ENCODE measurements around the gene ZNF467.

Gene ZNF467

GRCh38 chr7:149809215-149809614 lies 35.8 kb upstream of the ZNF467 start:
- DNase-seq (ENCODE audit: low read depth, low spot score): no peak
- no peak overlapping the region for H3K27ac ChIP-seq

- H3K27ac ChIP-seq: no peak overlapping the region
- DNase-seq (ENCODE audit: low read depth, low spot score): no peak
Measured at GRCh38 chr7:149808311-149808710, 34.9 kb upstream of the ZNF467 start.

DNA sequence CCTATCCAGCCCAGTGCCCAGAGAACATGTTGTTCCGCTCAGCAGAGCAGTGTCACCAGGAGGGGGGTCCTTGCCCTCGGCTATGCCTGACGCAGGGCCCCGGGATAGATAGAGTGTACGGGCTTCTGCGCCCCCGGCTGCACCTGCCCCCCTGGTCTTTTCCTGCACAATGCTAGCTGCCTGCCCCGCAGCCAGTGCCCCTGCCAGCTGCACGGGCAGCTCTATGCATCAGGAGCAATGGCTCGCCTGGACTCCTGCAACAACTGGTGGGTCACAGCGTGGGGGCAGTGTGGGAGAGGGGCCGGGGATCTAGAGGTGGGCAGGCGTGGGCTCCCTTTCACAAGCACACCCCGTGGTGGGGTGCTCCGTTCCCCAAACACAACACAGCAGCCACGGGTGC lies 33.3 kb upstream of the ZNF467 start:
- no peak overlapping the region for H3K27ac ChIP-seq
- no peak for DNase-seq (ENCODE audit: low read depth, low spot score)

DNA sequence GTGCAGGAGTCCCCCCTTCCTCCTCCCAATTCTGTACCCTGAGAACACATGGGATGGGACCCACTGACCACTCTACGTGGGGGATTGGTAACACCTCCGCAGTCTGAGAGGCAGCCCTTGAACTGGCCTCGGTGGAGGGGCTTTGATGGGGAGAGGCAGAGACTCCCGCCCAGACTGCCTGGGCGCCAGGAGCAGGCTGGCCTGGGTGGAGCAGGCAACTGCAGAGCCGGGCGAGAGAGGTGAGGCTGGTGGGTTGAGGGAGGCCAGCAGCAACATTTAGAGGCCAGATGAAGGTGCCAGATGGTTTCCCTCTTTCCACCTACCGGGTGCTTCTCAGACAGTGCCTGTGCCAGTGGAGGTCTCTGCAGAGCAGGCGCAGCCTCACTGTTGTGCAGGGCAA lies 30.7 kb upstream of the ZNF467 start:
- H3K27ac ChIP-seq: no peak overlapping the region
- no peak for DNase-seq (ENCODE audit: low read depth, low spot score)

DNA sequence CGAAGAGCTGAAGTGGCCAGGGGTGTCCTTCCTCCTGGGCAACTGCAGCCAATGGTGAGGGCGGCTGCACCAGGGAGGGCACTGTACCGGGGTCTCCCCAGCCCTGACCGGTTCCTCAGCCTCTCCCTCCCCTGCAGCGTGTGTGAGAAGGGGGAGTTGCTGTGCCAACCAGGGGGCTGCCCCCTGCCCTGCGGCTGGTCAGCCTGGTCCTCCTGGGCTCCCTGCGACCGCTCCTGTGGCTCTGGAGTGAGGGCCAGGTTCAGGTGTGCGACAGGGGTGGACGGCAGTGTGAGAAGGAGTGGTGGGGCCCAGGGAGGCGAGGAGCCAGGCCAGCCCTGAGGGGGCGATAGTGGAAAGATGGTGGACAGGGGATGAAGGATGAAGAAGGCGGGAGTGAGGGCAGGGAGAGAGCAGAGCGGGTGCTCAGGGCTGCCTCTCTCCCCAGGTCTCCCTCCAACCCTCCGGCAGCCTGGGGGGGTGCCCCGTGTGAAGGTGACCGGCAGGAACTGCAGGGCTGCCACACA lies 30.2 kb upstream of the ZNF467 start:
- H3K27ac ChIP-seq: no peak overlapping the region

DNA sequence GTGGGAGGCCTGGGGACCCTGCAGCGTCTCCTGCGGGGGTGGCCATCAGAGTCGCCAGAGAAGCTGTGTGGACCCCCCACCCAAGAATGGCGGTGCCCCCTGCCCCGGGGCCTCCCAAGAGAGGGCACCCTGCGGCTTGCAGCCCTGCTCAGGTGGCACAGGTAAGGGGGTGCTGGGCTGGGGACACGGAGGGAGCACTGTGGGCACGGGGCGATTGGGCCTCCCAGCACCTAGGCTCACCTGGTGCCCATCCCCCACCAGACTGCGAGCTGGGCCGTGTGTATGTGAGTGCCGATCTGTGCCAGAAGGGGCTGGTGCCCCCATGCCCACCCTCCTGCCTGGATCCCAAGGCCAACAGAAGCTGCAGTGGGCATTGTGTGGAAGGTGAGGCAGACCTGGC lies 29.6 kb upstream of the ZNF467 start:
- no peak overlapping the region for H3K27ac ChIP-seq
- DNase-seq (ENCODE audit: low read depth, low spot score): no peak

More for the DNA sequence above, 30.2 kb upstream of the ZNF467 start:
- no peak for DNase-seq (ENCODE audit: low read depth, low spot score)

- DNase-seq (ENCODE audit: low read depth, low spot score): no peak
- no peak overlapping the region for H3K27ac ChIP-seq
Measured at GRCh38 chr7:149801816-149802215, 28.4 kb upstream of the ZNF467 start.

DNA sequence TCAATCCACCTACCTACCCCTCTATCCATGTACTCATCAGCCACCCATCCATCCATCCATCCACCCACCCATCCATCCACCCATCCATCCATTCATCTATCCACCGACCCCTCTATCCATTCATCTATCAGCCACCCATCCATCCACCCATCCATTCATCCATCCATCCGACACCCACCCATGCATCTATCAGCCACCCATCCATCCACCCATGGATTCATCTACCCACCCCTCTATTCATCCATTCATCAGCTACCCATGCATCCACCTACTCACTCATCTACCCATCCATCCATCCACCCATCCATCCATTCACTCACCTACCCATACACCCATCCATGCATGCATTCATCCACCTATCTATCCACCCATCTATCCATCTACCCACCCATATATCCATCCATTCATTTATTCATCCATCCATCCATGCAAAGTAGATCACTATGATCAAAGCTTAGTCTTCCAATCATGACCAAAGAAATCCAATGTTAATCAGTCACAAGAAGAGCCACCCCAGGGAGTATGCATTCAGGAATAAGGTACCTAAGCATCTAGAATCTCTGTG lies 27.7 kb upstream of the ZNF467 start:
- H3K27ac ChIP-seq: no peak overlapping the region
- no peak for DNase-seq (ENCODE audit: low read depth, low spot score)

GRCh38 chr7:149800169-149800555 lies 26.8 kb upstream of the ZNF467 start:
- H3K27ac ChIP-seq: no peak overlapping the region
- no peak for DNase-seq (ENCODE audit: low read depth, low spot score)

- no peak for DNase-seq (ENCODE audit: low read depth, low spot score)
- no peak overlapping the region for H3K27ac ChIP-seq
Measured at GRCh38 chr7:149799397-149800168, 26.2 kb upstream of the ZNF467 start.

GRCh38 chr7:149797771-149798170 lies 24.4 kb upstream of the ZNF467 start:
- DNase-seq (ENCODE audit: low read depth, low spot score): no peak
- H3K27ac ChIP-seq: no peak overlapping the region

GRCh38 chr7:149796287-149796860 lies 23.0 kb upstream of the ZNF467 start:
- H3K27ac ChIP-seq: no peak overlapping the region
- no peak for DNase-seq (ENCODE audit: low read depth, low spot score)

GRCh38 chr7:149795126-149795525 lies 21.7 kb upstream of the ZNF467 start:
- H3K27ac ChIP-seq: no peak overlapping the region
- DNase-seq (ENCODE audit: low read depth, low spot score): no peak

DNA sequence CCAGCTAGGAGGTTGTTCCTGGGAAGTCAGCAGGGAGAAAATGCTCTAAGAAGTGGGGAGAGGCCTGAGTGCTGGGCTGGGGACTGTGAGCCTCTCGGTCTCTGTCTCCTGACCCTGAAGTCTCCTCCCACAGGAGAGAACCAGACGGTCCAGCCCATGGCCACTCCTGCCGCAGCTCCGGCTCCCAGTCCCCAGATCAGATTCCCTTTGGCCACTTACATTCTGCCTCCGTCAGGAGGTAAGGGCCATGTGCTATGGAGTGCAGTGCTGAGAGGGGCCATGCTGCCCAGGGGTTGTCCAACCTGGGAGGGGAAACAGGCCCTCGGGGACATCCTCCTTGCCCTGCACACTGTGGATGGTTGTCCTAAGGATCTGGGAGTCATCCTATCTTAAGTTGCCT lies 21.3 kb upstream of the ZNF467 start:
- H3K27ac ChIP-seq: no peak overlapping the region
- no peak for DNase-seq (ENCODE audit: low read depth, low spot score)

DNA sequence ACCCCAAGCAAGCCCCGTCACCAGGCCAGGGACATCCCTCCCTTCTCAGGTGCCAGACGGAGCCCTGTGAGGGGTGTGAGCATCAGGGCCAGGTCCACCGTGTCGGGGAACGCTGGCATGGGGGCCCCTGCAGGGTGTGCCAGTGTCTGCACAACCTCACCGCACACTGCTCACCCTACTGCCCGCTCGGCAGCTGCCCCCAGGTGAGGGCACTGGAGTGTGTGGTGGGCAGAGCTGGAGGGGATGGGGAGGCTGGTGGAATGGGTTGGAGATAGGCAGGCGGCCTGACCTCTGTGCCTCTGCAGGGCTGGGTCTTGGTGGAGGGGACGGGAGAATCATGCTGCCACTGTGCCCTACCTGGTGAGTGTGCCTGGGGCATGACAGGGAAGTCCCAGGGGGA lies 19.9 kb upstream of the ZNF467 start:
- H3K27ac ChIP-seq: no peak overlapping the region
- no peak for DNase-seq (ENCODE audit: low read depth, low spot score)

- H3K27ac ChIP-seq: no peak overlapping the region
- no peak for DNase-seq (ENCODE audit: low read depth, low spot score)
Measured at GRCh38 chr7:149792220-149792595, 18.8 kb upstream of the ZNF467 start.

- DNase-seq (ENCODE audit: low read depth, low spot score): no peak
- no peak overlapping the region for H3K27ac ChIP-seq
Measured at GRCh38 chr7:149791411-149792219, 18.2 kb upstream of the ZNF467 start.

- DNase-seq (ENCODE audit: low read depth, low spot score): no peak
- H3K27ac ChIP-seq: no peak overlapping the region
Measured at GRCh38 chr7:149790754-149791360, 17.5 kb upstream of the ZNF467 start.

DNA sequence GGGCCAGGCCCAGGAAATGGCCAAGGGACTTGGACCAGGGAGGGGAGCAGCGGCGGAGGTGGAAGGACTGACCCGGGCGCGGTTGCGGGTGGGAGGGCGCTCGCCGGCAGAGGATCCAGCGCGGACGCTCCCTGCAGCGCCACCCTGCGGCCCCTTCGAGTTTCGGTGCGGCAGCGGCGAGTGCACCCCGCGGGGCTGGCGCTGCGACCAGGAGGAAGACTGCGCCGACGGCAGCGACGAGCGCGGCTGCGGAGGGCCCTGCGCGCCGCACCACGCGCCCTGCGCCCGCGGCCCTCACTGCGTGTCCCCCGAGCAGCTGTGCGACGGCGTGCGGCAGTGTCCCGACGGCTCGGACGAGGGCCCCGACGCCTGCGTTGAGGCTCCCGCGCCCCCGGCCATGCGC lies 16.8 kb upstream of the ZNF467 start:
- no peak for DNase-seq (ENCODE audit: low read depth, low spot score)
- H3K27ac ChIP-seq: no peak overlapping the region

- no peak for DNase-seq (ENCODE audit: low read depth, low spot score)
- no peak overlapping the region for H3K27ac ChIP-seq
Measured at GRCh38 chr7:149789101-149789500, 15.7 kb upstream of the ZNF467 start.

Measured in epithelial cell of prostate (primary cell).